HG02943 (cell line): Measurements from ENCODE around the gene KDM5C.
"Not testable (repeated sequence)": the region's sequence is repeated elsewhere in the genome, so short reads cannot be mapped to it uniquely, and the experiment has no call there.

ENCODE experiments used
- ATAC-seq: cut with Tn5 transposase; IDR thresholded peaks from one replicate; pipeline ENCODE4 v1.9.1; 2021; ENCODE audit warnings: mild to moderate bottlenecking, low read depth, moderate library complexity; ENCODE audit not compliant: unreplicated experiment

KDM5C gene

DNA sequence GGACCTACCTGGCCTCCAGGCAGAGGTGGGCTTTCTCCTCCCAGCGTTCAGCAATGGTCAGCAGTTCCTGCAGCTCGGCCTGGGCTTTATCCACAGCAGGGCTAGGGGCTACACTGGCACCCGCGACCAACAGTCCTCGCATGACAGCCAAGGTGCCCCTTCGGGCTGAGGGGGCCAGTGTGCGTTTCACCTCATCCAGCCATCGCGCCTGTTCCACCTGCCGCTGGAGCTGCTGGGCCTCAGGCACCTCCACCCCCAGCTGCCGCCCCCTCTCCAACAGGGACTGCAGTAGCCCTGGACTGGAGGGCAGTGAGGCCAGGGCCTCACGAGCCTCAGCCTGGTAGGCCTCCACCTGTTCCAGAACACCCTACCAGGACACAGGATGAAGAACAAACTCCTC is 28.3 kb downstream of the KDM5C start:
- ATAC-seq: no peak

DNA sequence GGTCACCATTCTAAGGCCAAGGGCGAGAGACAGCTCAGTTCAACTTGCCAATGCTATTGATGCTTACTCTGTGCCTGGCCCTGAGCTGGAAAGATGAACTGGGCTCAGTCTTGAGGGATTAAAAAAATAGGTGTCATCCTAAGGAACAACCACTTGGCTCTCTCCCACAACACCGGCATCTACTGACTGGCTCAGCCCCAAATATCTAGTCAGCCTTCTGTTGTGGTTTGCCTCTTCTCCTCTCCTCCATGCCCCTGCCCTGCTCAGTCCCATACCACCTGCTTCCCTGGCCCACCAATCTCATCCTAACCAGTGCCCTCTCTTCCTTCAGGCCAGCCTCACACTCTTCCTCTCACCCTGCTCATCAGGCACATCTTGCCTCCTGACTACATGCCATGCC is 29.6 kb downstream of the KDM5C start:
- no peak for ATAC-seq

DNA sequence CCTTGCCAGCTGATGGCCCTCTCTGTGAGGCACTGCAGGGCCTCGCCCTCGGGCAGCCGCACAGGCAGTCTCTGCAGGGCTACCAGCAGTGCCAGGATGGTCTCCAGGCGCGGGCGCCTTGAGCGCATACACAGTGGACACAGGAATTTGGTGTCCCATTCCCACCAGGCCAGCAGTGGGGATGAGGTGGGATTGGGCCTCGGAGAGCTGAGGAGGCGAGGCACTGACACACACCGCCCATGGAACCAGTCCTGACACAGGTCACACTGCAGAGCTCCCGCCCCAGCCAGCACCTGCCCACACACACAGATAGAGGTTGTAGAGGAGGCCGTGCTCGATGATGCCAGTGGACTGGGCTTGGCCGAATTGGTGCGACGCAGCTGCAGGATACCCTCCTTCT is 30.7 kb downstream of the KDM5C start:
- no peak for ATAC-seq

DNA sequence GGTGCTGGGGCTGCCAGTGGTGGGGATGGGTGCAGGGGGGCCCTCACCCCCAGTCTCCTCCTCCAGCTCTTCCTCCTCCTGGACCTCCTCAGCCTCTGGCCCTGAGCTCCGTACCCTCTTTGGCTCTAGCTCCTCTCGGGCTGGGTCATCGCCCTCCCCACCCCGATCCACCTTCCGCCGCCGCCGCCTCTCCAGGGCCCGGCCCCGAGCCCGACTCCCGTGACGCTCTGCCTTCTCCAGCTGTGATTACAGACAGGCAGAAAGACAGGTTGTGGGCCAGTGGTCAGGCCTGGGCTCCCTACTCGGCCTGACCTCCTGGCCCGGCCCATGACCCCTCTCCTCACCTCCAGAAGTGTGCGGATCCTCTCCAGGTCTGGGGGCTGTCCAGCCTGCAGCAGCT is 31.9 kb downstream of the KDM5C start:
- no peak for ATAC-seq

DNA sequence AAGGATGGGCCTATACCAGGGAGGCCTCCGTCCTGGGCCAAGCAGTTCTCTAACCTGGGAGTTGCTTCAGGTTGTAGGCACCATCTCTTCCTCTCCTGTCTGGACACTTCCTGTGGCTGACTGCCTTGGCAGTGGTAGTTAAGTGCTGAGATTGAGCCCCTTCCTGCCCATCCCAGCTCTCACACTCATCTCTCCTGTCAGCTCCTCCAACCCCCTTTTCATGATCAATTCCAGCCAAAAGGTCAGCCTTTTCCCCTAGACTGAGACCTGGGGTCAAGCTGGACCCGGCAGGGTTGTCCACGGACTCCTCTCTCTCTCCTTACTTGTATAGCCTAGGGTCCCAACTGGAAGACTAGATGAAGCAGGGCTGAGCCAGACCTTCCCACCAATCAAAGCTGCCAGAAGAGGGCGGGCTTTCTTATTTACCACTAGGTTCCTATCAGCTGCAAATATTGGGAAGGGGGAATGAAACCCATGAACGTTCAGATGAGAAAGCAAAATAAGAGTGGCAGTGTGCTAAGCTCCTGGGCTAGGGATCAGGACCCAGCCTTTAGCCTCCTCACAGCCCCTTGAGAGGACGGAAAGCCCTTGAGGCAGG is 34.5 kb downstream of the KDM5C start:
- ATAC-seq: no peak

DNA sequence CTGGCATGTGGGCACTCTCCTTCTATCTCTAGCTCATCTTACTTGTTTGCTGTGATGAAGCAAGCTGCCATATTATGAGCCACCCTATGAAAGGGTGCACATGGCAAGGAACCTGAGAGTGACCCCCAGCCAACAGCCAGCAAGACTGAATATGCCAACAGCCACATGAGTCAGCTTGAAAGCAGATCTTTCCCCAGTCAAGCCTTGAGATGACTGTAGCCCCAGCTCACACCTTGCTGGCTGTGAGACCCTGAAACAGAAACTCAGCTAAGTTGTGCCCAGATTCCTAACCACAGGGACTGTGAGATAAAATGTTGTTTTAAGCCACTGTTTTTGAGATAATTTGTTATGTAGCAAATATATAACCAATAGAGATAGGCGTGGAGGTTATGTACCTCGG is 36.2 kb downstream of the KDM5C start:
- peak; percentile 75 for ATAC-seq

DNA sequence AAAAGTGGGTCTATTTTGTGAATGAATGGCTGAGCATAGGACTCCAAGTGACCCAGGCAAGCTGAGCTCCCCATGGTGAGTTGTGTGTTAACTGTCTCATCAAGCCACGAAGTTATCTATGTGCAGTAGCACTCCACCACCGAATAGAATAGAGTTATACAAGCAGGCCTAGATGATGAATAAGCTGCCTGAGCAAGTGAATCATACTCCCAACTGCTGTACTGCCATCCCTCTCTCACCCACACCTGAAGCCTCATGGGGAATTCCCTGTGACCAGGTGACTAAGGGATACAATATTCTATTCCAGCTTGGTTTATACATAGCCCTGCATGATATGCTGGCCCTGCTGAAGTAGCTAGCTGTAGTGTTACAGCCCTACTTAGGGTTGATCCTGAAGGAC is 38.7 kb downstream of the KDM5C start:
- no peak for ATAC-seq

DNA sequence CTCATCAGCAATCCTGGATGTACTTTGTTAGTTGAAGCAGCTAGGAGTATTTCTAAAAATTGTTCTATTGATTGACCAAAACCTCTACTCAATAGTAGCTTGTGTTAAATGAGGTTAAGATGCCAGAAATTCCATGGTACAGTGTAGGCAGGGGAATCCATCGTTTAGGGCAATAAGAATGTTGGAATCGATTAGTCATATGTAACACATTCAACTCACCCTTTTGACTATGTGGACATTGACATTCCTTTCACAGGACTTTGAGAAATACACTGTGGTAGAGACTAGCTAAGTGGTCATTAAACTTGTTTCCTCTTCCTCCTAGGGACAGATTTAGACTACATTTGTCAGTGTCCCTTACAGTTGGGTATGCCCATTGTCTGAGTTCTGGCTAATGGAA is 40.2 kb downstream of the KDM5C start:
- no peak for ATAC-seq

DNA sequence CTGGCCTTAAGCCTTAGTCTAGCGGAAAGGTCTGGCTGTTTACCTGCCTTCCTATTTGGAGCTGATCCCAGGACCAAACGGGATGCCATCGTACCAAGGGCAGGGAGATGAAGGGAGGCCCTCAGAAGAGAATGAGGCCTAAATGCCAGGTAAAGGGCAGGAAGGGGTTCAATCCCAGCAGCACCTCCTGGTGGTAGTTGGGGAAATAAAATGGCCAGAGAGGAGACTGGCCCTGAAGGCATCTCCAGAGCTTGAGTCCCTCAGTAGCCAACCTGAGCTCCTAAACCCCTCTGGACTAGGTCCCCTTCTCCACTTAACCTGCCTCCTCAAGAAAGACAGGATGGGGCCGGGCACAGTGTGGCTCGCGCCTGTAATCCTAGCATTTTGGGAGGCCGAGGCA is 53.7 kb downstream of the KDM5C start:
- no peak for ATAC-seq

DNA sequence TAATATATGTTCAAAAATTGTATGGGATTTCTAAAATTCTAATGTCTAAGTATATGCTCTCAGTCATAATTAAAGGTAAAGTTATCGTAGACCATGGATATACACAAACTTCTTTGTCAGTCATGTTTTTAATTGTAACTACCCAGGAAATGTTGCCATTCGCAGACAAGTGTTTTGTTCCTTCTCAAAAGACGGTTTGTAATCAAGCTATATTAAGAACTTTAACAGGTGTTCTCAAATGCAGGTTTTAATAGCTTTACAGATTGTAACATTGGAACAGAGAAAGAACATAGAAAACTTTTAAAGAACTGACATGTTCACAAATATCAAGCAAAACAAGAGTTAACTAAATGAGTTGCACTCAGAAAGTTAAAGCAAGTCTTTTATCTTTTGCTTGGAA is 58.9 kb downstream of the KDM5C start:
- ATAC-seq: no peak

DNA sequence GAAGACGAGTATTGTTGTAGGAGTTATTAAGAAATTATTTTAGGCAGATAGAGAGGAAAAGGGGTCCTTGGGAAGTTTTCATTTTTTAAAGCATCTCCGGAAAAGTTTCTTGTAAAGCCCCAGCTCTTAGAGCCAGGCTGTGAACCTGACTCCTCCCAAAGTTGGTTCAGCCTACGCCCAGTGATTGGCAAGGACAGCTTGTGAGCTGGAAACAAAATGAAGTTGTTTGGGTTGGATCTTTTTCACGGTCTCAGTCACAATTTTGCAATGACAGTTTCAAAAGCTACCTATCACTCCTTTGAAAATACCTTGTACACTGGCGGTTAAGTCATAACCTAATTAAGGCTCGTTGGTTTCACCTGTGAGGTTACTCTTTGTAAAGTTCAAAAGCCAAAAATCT is 60.4 kb downstream of the KDM5C start:
- ATAC-seq: not testable (repeated sequence)

DNA sequence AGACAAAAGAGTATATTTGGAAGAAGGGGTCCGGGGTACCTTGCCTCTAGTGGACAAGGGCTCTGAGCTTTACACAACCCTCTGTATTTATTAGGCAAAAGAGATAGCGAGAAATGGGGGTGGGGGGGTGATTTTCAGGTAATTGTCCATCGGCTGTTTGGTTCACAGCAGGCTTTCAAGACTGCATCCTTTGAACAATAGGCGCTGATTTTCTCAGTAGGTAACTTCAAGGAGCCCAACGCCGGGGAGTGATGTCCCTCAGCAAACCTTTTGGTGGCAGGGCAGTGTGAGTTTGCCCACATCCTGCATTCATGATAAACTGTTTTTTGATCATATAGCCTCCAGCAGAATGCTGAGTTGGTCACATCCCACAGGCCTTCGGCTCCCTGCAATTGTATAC is 61.6 kb downstream of the KDM5C start:
- ATAC-seq: no peak

DNA sequence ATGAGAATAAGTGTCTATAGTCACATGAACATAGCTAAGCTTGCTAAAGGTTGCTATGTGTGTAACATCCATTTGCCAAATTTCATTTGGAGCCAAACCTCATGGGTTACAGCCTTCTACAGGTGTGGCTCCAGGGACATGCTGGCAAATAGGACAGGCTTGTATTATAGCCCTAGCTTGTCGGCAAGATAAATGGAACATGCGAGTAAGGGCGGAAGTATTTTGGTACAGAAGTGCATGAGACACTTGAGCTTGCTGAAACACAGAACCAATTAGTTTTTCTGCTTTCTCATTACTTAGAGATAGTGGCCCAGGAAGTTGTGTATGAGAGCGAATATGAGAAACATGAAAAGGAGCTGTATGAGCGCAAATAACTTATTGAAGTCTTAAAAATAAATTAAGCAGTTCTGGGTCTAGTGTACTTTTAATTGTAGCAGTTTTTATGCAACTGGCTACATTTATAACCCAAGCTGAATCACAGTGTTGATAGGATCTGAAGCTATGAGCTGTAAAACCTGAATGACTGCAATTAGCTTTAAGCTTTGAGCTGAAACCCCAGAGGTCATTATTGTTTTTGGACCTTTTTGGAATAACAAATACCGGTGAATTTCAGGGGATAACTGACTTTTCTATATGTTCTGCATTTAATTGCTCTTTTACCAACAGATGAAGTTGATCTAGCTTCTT is 64.6 kb downstream of the KDM5C start:
- no peak for ATAC-seq

DNA sequence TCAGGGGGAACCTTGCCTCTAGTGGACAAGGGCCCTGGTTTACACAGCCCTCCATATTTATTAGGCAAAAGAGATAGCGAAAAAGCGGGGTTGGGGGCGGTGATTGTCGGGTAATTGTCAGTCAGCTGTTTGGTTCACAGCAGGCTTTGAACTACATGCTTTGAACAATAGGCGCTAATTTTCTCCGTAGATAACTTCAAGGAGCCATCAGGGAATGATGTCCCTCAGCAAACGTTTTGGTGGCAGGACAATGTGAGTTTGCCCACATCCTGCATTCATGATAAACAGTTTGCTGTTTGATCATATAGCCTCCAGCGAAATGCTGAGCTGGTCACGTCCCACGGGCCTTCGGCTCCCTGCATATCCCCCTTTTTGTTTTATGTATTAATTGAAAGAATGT is 65.8 kb downstream of the KDM5C start:
- ATAC-seq: no peak

DNA sequence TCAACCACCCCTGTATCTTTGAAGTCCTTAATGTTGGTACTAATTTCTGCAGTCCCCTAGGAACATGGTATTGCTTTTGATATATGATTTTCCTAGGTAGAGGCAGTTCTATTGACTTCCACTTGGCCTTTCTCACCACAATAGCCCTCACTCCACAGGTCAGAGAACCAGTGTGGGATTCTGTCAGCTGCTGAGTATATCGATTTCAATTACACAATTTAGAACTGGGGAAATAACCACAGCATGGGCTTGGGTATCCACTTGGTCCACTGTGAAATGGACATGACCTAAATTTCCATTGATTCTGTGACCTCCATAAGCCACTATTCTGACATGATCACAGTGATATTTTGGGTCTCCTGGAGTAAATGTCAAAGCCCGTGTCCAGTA is 68.8 kb downstream of the KDM5C start:
- ATAC-seq: no peak

DNA sequence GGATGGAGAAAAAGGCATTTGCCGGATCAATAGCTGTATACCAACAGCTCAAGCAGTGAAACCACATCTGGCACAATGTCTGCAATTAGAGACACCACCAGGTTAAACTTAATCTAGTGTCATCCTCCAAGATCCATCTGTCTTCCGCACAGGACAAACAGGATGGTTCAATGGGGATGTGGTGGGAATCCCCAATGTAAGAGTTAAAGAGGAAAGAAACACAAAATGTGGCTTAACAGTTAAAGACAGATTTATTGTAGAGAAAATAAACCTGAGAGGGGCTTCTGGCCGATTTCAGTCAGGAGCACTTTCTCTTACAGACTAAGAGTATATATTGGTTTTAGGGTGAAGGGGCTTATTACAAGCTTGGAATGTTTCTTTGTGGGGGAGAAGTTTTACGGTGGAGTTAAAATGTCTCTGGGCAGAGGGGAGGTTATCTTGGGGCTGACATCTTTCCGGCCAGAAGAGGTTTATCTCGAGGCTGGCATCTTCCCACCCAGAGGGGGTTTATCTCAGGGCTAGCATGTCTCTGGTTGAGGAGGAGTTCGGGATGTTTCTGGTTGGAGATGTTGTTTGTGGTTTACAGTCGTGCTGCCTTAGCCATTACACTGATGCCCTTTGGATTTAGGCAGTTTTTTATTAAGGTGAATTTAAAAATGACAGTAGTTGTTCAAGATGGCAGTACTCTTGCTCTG is 69.3 kb downstream of the KDM5C start:
- no peak for ATAC-seq

DNA sequence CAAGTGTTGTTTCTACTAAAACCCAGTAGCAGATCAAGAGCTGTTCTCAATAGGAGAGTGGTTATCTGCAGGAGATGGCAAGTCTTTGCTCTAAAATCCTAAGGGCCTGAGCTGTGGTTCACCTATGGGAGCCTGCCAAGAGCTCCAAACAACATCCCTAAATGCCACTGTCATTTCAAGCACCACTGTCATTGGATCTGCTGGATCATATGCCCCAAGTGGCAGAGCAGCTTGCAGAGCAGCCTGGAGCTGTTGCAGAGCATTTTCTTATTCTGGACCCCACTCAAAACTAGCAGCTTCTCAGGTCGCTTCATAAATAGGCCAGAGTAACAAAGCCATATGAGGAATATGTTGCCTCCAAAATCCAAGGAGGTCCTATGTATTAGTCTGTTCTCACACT is 71.4 kb downstream of the KDM5C start:
- ATAC-seq: no peak
